Neural cell (in vitro differentiated cells): Measurements from ENCODE around the gene TMEM205. TPM values are rescaled to one million over a fixed set of nuclear protein-coding genes. Genes with fewer than 3 reads are reported as not detected.

Experiments
- polyA plus RNA-seq: library from polyadenylated mRNA; depleted of rRNA; stranded (reverse); fragments of >200 nt; gene quantifications from 2 replicates; pipeline ENCODE4 v1.2.3, GENCODE V29; 2014

The TMEM205 gene
- polyA plus RNA-seq, 1 donor from 2014 or later: 136 TPM

Other genes starting within 250 kb of the TMEM205 start
- gene SPC24, start 190.5 kb downstream of the TMEM205 start, polyA plus RNA-seq: 0.40 and 2.5 TPM in 2 replicates
- gene KANK2, start 148.7 kb downstream of the TMEM205 start, polyA plus RNA-seq: 0.25 and 0.26 TPM in 2 replicates
- not detected in 2 replicates for gene ANGPTL8, start 106.6 kb downstream of the TMEM205 start, polyA plus RNA-seq
- 0.48 TPM in 1 of 2 replicates, not detected in the other for gene DOCK6, start 83.7 kb downstream of the TMEM205 start, polyA plus RNA-seq
- not detected in 2 replicates for gene TSPAN16, start 50.1 kb downstream of the TMEM205 start, polyA plus RNA-seq
- 16.7 and 19.3 TPM in 2 replicates for gene RAB3D, start 6.6 kb downstream of the TMEM205 start, polyA plus RNA-seq
- 2.4 TPM in 1 of 2 replicates, not detected in the other for gene CCDC159, start 251 bp upstream of the TMEM205 start, polyA plus RNA-seq
- gene PLPPR2, start 9.2 kb upstream of the TMEM205 start, polyA plus RNA-seq: 44.1 and 47.6 TPM in 2 replicates
- 2.1 and 2.4 TPM in 2 replicates for gene SWSAP1, start 28.4 kb upstream of the TMEM205 start, polyA plus RNA-seq
- gene EPOR, start 38.0 kb upstream of the TMEM205 start, polyA plus RNA-seq: 3.1 and 5.8 TPM in 2 replicates
- not detected in 2 replicates for gene RGL3, start 73.0 kb upstream of the TMEM205 start, polyA plus RNA-seq
- gene ODAD3, start 88.9 kb upstream of the TMEM205 start, polyA plus RNA-seq: 3.4 and 5.4 TPM in 2 replicates
- 29.6 and 70.2 TPM in 2 replicates for gene PRKCSH, start 89.4 kb upstream of the TMEM205 start, polyA plus RNA-seq
- gene ELAVL3, start 134.8 kb upstream of the TMEM205 start, polyA plus RNA-seq: 38.7 and 68.9 TPM in 2 replicates
- gene ZNF653, start 159.6 kb upstream of the TMEM205 start, polyA plus RNA-seq: 16.5 and 24.6 TPM in 2 replicates
- gene ECSIT, start 182.9 kb upstream of the TMEM205 start, polyA plus RNA-seq: 98.3 and 99.0 TPM in 2 replicates
- 0.18 TPM in 1 of 2 replicates, not detected in the other for gene CNN1, start 192.6 kb upstream of the TMEM205 start, polyA plus RNA-seq
- 38.0 and 64.8 TPM in 2 replicates for gene ELOF1, start 213.0 kb upstream of the TMEM205 start, polyA plus RNA-seq
- not detected in 2 replicates for gene ACP5, start 231.4 kb upstream of the TMEM205 start, polyA plus RNA-seq